GM12891 (cell line): ENCODE measurements around the gene NT5DC1.

ENCODE experiments used
- DNase-seq: peaks from one replicate; pipeline ENCODE4 v3.0.0; 2011; ENCODE audit warnings: low spot score; ENCODE audit not compliant: insufficient read length
- FAIRE-seq: peaks from 2 replicates; lab custom pipeline; 2011; peaks lifted over from hg19 to GRCh38; lab: Jason Lieb, UNC
- PAX5 ChIP-seq: IDR thresholded peaks from 2 replicates; pipeline ENCODE4 v1.6.1; 2011; ENCODE audit warnings: low read length, moderate library complexity, mild to moderate bottlenecking; ENCODE audit not compliant: insufficient read depth, severe bottlenecking
- POLR2A ChIP-seq: IDR thresholded peaks from 2 replicates; pipeline ENCODE4 v1.6.1; 2011; ENCODE audit warnings: low read depth, low read length, control low read depth
- POLR2AphosphoS5 ChIP-seq: IDR thresholded peaks from 2 replicates; pipeline ENCODE4 v1.6.1; 2011; ENCODE audit warnings: low read depth, low read length, control low read depth
- POU2F2 ChIP-seq: IDR thresholded peaks from 2 replicates; pipeline ENCODE4 v1.6.1; 2011; ENCODE audit warnings: low read depth, mild to moderate bottlenecking, control low read depth, low read length, moderate library complexity
- SPI1 ChIP-seq: IDR thresholded peaks from 2 replicates; pipeline ENCODE4 v1.6.1; 2011; ENCODE audit warnings: low read depth, low read length, control low read depth
- TAF1 ChIP-seq: IDR thresholded peaks from 2 replicates; pipeline ENCODE4 v1.6.1; 2011; ENCODE audit warnings: low read depth, low read length, control low read depth

Gene NT5DC1

DNA sequence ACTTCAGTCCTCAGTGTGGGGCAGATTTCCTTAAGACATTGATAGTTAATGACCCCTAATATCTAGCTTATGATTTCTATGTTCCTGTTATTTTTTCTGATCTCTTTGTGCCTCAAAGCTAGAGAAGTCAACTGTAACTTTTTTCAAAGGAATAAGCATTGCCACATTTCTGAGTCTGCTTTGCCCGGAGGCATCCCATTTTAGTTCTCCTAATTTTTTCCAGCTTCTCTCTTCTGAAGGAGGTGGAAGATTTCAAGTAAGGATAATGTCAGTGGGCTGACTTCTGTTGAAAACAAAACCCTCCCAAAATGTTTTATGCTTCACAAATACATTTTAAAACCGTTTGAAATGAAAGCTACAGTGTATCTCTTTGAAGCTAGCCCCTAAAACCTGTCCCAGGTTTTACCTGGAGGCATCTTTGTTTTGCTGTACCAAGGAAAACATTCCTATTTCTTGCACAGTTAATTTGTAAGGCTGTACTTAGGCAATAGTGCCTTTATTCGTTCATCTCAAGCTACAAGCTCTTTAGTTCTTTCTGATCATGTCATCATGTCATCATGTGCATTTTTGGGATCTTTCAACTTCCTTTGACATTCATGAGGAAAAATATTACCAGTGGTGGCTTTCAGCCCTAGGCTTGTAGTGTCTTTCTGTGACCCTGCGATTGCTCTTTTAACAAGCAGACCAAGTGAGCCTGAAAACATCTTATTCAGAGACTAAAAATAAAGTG lies 107.6 kb downstream of the NT5DC1 start:
- no peak for FAIRE-seq
- no peak for DNase-seq
- no peak for TF ChIP-seq POLR2A
- no peak for TF ChIP-seq POLR2AphosphoS5
- TF ChIP-seq PAX5: no peak
- TF ChIP-seq POU2F2: no peak
- no peak for TF ChIP-seq SPI1
- no peak for TF ChIP-seq TAF1

DNA sequence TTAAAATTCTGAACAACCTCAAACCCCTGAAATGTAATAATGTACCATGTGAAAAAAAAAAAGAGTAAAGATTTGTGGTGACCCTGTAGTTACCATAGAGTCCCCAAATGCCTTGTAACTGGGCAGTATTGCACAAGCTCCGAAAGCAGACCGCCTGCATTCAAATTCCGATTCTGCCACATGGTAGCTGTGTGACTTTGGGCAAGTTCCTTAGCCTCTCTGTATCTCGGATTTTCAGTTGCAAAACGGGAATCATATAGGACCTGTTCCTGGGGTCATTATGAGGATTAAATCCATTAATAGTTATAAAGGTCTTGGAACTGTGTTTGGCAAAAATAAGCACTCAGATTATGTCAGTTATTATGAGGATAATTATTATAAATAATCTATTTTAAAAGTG lies 109.7 kb downstream of the NT5DC1 start:
- DNase-seq: no peak
- no peak for FAIRE-seq
- no peak for TF ChIP-seq PAX5
- no peak for TF ChIP-seq SPI1
- TF ChIP-seq TAF1: no peak
- TF ChIP-seq POU2F2: no peak
- TF ChIP-seq POLR2A: no peak
- TF ChIP-seq POLR2AphosphoS5: no peak

DNA sequence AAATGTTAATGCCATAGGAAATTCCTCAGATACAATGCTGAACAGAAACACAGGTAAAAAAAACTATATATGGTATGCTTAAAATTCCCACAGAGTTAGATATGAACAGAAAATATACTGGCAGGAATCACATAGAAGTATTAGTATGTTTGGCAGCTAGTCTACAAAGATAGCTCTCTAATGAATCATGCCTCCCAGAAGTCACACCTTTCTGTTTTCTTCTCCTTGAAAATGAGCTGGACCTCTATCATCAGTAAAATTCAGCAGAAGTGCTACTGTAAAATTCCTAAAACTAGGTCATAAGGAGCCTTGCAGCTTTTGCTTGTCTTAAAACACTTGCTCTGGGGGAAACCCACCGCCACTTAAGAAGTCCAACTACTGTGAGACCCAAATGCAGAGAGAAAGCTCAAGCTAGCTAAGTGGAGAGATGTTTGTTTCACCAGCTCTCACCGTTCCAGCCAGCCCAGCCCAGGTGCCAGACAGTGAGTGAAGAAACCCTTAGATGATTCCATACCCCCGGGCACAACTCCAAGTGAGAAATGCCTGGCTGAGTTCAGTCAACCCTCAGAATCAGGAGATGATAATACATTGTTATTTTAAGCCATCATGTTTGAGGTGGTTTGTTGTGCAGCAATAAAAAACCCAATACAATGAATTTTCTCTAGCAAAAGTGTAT lies 110.2 kb downstream of the NT5DC1 start:
- DNase-seq: no peak
- no peak for FAIRE-seq
- TF ChIP-seq POU2F2: no peak
- no peak for TF ChIP-seq POLR2AphosphoS5
- no peak for TF ChIP-seq PAX5
- TF ChIP-seq TAF1: no peak
- no peak for TF ChIP-seq POLR2A
- no peak for TF ChIP-seq SPI1

DNA sequence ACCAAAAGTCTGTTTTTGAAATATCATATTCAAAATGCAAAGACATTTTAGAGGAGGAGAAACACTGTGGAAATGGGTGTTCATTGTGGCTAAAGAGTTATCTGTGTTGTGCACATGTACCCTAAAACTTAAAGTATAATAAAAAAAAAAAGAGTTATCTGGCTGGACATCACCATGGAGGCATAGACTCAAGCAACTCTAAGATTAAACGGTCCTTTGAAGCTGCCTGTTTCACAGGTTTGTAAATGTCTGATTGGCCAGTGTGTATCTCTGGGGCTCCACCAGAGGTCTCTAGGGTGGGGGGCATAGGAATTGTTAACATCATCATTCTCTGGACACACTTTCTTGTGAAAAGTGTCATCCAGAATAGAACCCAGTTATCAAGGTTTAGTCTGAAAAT lies 114.0 kb downstream of the NT5DC1 start:
- no peak for FAIRE-seq
- DNase-seq: no peak
- no peak for TF ChIP-seq POU2F2
- no peak for TF ChIP-seq POLR2AphosphoS5
- no peak for TF ChIP-seq SPI1
- TF ChIP-seq TAF1: no peak
- TF ChIP-seq PAX5: no peak
- no peak for TF ChIP-seq POLR2A

DNA sequence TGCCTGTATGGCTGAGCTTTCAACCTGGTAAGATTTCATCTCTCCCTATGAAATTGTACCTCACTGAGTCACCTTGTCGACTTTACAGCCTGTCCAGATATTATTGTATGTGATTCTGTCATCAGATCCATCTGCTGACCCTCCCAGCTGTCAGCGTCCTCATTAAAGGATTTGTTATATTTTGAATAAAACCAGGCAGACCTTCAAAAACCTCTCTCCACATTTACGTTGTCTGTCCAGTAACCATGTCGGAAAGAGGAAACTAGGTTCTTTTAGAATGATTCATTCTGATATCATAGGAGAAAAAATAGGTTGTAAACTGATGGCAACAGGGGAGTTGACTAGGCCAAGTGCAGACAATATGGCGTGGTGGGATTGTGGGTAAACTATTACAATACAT lies 114.8 kb downstream of the NT5DC1 start:
- FAIRE-seq: no peak
- TF ChIP-seq POLR2AphosphoS5: no peak
- TF ChIP-seq POLR2A: no peak
- TF ChIP-seq SPI1: no peak
- no peak for TF ChIP-seq TAF1
- TF ChIP-seq POU2F2: no peak
- TF ChIP-seq PAX5: no peak
- no peak for DNase-seq

DNA sequence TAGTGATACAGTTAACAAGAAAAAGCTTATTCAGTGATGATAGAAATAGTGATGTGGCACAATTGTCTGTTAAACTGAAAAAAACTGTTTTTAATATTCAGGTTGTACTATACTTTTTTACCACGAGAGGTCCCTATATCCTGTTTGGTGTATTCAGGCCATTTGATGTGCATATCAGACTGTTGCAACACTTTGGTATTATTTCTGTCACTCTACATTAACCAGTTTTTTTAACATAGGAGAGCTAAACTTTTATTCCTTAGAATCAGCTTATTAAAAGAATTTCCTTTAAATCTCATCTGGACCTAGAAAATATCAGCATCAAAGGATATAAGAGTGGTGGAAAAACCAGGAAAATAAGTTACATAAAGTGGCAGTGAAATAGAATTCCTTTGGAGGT lies 116.4 kb downstream of the NT5DC1 start:
- FAIRE-seq (no peak), DNase-seq (no peak)
- TF ChIP-seq PAX5: no peak
- TF ChIP-seq POU2F2: no peak
- no peak for TF ChIP-seq SPI1
- TF ChIP-seq POLR2A: no peak
- TF ChIP-seq TAF1: no peak
- no peak for TF ChIP-seq POLR2AphosphoS5

DNA sequence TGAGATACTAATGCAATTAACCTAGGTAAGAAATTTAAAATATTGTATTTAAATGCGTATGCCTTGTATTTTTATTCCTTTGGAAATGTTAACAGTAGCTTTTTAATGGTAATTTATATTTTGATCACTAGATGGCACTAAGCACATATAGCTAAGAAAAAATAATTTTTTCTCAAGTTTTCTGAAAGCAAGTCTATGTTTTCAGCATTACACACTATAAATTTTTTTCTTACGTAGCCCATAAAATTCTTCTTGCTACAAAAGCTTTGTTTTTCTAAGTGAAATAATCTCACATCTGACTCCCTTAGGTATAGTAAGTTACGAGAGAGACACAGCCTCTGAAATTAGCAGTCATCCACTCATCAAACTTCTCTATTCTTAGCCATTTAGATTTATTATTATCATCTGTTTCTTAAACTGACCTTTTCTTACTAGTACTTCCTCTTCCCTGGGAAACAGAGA lies 117.5 kb downstream of the NT5DC1 start:
- FAIRE-seq (no peak), DNase-seq (no peak)
- TF ChIP-seq PAX5 (no peak), POLR2AphosphoS5 (no peak), POLR2A (no peak), SPI1 (no peak), TAF1 (no peak), POU2F2 (no peak)

DNA sequence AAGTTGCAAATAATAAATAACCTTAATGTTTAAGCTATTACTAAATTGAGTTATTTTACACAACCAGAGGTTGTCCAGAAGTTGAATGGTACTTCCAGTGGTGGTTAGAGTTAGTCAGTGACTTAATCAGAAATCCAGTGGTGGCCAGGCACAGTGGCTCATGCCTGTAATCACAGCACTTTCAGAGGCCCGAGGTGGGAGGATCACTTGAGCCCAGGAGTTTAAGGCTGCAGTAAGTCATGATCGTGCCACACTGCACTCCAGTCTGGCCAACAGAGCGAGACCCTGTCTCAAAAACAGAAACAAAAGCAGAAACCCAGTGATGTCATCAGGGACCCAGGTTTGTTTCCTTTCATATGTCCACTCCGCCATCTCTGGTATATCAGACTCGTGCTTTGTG lies 118.2 kb downstream of the NT5DC1 start:
- TF ChIP-seq TAF1 (no peak), POLR2AphosphoS5 (no peak), POLR2A (no peak), PAX5 (no peak), POU2F2 (no peak), SPI1 (no peak)
- no peak for FAIRE-seq
- DNase-seq: no peak

DNA sequence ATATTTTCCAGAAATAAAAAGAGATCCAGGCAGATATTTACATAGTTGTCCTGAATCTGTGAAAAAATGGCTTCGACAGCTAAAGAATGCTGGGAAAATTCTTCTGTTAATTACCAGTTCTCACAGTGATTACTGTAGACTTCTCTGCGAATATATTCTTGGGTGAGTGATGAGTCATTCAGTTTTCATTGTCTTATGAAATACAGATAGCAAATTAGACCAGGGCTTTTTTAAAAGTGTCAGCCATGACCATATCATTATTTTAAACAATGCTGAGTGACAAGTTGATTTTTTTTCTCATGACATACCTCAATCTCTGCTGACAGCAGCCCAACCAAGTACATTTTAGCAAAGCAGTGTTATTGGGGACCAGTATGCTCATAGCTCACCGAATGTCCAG lies 120.4 kb downstream of the NT5DC1 start:
- DNase-seq (no peak), FAIRE-seq (no peak)
- TF ChIP-seq POLR2AphosphoS5 (no peak), POU2F2 (no peak), SPI1 (no peak), PAX5 (no peak), POLR2A (no peak), TAF1 (no peak)

DNA sequence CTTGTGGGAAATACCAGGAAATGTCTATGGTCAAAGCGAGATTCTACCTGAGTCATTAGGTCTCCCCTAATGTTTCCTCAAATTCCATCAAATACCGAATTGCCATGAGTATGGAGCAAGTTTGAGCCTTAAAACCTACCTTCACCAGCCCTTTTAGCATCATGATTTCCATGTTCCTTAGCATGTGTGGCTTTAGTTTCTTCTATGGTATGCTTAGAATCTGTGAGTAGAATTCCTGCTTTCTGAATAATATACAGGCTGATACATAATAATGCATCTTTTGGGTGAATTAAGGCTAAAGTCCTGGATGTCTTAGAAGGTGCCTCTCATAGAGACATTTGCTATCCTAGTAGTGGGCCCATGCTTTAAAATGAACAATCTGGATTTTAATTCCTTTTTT lies 121.3 kb downstream of the NT5DC1 start:
- no peak for TF ChIP-seq SPI1
- no peak for TF ChIP-seq POLR2A
- TF ChIP-seq POU2F2: no peak
- TF ChIP-seq TAF1: no peak
- no peak for TF ChIP-seq PAX5
- TF ChIP-seq POLR2AphosphoS5: no peak
- no peak for FAIRE-seq

More for the DNA sequence above, 121.3 kb downstream of the NT5DC1 start:
- DNase-seq: no peak
